ENCODE results near the gene ZNF747.

DNA sequence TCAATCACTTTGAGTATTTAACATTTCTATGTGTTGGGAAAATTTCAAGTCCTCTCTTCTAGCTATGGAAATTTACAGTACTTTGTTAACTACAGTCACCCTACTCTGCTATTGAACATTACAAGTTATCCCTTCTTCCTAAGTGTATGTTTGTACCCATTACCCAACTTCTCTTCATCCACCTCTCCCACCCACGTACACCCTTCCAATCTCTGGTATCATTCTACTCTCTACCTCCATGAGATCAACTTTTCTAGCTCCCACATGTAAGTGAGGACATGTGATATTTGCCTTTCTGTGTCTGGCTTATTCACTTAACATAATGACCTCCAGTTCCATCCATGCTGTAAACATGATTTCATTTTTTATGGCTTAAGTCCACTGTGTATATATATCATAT is 40.0 kb upstream of the ZNF747 start:
- TF ChIP-seq ARNTL (CRISPR knock-in tag; IDR thresholded peaks at IDR 0.05; ENCODE audit: borderline replicate concordance, low read depth) (no peak), ZFP3 (CRISPR knock-in tag; IDR thresholded peaks at IDR 0.05) (no peak), ZFP30 (CRISPR knock-in tag; IDR thresholded peaks at IDR 0.05) (no peak), ZNF70 (CRISPR knock-in tag; IDR thresholded peaks at IDR 0.05) (no peak), ZNF8 (CRISPR knock-in tag; IDR thresholded peaks at IDR 0.05) (no peak)
- TF ChIP-seq, protein P1, sequence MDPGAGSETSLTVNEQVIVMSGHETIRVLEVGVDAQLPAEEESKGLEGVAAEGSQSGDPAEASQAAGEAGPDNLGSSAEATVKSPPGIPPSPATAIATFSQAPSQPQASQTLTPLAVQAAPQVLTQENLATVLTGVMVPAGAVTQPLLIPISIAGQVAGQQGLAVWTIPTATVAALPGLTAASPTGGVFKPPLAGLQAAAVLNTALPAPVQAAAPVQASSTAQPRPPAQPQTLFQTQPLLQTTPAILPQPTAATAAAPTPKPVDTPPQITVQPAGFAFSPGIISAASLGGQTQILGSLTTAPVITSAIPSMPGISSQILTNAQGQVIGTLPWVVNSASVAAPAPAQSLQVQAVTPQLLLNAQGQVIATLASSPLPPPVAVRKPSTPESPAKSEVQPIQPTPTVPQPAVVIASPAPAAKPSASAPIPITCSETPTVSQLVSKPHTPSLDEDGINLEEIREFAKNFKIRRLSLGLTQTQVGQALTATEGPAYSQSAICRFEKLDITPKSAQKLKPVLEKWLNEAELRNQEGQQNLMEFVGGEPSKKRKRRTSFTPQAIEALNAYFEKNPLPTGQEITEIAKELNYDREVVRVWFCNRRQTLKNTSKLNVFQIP (CRISPR knock-in tag; IDR thresholded peaks at IDR 0.05; ENCODE audit: borderline replicate concordance, low read depth), result no peak
- TF ChIP-seq, protein P2, sequence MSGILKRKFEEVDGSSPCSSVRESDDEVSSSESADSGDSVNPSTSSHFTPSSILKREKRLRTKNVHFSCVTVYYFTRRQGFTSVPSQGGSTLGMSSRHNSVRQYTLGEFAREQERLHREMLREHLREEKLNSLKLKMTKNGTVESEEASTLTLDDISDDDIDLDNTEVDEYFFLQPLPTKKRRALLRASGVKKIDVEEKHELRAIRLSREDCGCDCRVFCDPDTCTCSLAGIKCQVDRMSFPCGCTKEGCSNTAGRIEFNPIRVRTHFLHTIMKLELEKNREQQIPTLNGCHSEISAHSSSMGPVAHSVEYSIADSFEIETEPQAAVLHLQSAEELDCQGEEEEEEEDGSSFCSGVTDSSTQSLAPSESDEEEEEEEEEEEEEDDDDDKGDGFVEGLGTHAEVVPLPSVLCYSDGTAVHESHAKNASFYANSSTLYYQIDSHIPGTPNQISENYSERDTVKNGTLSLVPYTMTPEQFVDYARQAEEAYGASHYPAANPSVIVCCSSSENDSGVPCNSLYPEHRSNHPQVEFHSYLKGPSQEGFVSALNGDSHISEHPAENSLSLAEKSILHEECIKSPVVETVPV (CRISPR knock-in tag; IDR thresholded peaks at IDR 0.05), result no peak

Data from SK-N-SH treated with all-trans-retinoic acid at 6 μM for 48 hours (cell line).